ENCODE results near the gene KDF1.

KDF1 gene

DNA sequence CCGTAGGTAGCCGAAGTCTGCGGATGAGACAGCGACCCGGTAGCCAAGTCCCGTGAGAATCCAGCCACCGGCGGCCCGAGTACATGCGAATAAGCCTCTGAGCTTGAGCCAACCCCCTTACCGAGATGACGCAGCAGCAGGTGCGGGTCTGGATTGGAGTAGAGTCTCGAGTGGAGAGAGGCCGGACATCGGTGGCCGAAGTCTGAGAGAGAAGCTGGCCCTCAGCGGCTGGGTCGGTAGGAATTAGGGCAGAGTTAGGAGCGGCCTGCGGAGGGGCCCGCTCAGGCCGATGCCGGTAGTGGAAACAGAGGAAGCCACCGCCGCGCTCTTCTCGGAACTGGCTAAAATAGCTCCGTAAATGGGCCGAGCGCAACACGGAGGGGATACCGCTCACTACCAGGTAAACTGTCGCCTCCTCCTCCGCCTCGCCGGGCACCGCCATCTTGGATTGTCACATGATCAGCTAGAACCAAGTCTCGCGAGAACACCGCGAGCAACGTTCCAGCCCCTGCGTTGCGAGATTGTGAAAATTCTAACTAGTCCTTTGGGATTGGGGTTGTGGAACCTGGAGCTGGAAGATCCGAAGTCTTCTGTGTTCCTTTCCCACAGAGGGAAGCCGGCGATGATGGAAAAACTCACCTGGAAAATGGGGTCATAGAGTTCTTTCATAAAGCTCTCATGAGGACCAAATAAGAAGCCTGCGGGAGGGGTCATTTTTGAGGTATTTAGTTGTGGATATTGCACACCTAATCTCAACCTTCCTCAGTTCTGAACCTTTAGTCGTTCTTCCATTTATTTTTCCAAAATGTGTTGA lies 60.1 kb downstream of the KDF1 start, which contains the start of gene GPATCH3:
GPATCH3 (minus strand) TSS at position 467 of the 814 bp plus-strand sequence; CDS start at position 442, 25 bp downstream.
- no peaks in the 10 kb centered on the region for H3K9me3 ChIP-seq (ENCODE audit: control insufficient read depth, low read length)
- TF ChIP-seq, protein P1, sequence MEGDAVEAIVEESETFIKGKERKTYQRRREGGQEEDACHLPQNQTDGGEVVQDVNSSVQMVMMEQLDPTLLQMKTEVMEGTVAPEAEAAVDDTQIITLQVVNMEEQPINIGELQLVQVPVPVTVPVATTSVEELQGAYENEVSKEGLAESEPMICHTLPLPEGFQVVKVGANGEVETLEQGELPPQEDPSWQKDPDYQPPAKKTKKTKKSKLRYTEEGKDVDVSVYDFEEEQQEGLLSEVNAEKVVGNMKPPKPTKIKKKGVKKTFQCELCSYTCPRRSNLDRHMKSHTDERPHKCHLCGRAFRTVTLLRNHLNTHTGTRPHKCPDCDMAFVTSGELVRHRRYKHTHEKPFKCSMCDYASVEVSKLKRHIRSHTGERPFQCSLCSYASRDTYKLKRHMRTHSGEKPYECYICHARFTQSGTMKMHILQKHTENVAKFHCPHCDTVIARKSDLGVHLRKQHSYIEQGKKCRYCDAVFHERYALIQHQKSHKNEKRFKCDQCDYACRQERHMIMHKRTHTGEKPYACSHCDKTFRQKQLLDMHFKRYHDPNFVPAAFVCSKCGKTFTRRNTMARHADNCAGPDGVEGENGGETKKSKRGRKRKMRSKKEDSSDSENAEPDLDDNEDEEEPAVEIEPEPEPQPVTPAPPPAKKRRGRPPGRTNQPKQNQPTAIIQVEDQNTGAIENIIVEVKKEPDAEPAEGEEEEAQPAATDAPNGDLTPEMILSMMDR (IDR thresholded peaks at IDR 0.05), result no peak
- peak within 1 kb of the TSS; percentile 43 for H3K9ac ChIP-seq
- H3K27ac ChIP-seq, result peak within 1 kb of the TSS; percentile 78
- H3K4me2 ChIP-seq (ENCODE audit: low read length), result peak within 1 kb of the TSS; percentile 76
- no peaks in the 10 kb centered on the region for H3K27me3 ChIP-seq (ENCODE audit: control insufficient read depth, insufficient read depth, low read length)
- no peaks in the 10 kb centered on the region for H3K36me3 ChIP-seq (ENCODE audit: control insufficient read depth, insufficient read depth, low read length)
- peak within 1 kb of the TSS; percentile 91 for H2AFZ ChIP-seq
- H3K4me3 ChIP-seq (ENCODE audit: low read depth, low read length), result peak within 1 kb of the TSS; percentile 78
- peaks cover 4% of the 10 kb centered on the region for H3K4me1 ChIP-seq
- peaks cover 6% of the 10 kb centered on the region for H3K79me2 ChIP-seq
